Fibroblast of lung (primary cell): Measurements from ENCODE around the gene RCL1. TPM values are rescaled to one million over a fixed set of nuclear protein-coding genes. Genes with fewer than 3 reads are reported as not detected.
"Not testable (repeated sequence)": the region's sequence is repeated elsewhere in the genome, so short reads cannot be mapped to it uniquely, and the experiment has no call there.

Experiments
- DNase-seq, 2 donors: peaks; one replicate each; pipeline versions ENCODE4 v3.0.0 to v3.0.0-alpha.2; 2010; ENCODE audit warnings: low read depth in 2 of 2
- H2AFZ ChIP-seq: 2 replicates; pipeline ENCODE4 v1.5.1; 2012; ENCODE audit warnings: low read length, control low read depth, inconsistent platforms
- H3K27ac ChIP-seq: 2 replicates; pipeline ENCODE4 v1.5.1; 2011; ENCODE audit warnings: low read length, control low read depth; ENCODE audit not compliant: insufficient read depth
- H3K27me3 ChIP-seq: 2 replicates; pipeline ENCODE4 v1.5.1; 2011; ENCODE audit warnings: mild to moderate bottlenecking, low read length; ENCODE audit not compliant: control insufficient read depth, insufficient read depth
- H3K36me3 ChIP-seq: 2 replicates; pipeline ENCODE4 v1.5.1; 2011; ENCODE audit warnings: low read length; ENCODE audit not compliant: control insufficient read depth, insufficient read depth
- H3K4me1 ChIP-seq: 2 replicates; pipeline ENCODE4 v1.5.1; 2011; ENCODE audit warnings: low read length; ENCODE audit not compliant: control insufficient read depth, insufficient read depth; ENCODE audit errors: extremely low read depth
- H3K4me2 ChIP-seq: 2 replicates; pipeline ENCODE4 v1.5.1; 2011; ENCODE audit warnings: low read length, control low read depth; ENCODE audit not compliant: insufficient read depth; ENCODE audit errors: extremely low read depth
- H3K4me3 ChIP-seq, 4 experiments: fragments of 200-600 bp in 1 of 4; sonication (generic) in 1 of 4; replicated peaks in 1 of 4; 2 replicates each; pipeline ENCODE4 v1.5.1; 2011 to 2016; ENCODE audit warnings: low read length in 4 of 4, low read depth in 3 of 4, mild to moderate bottlenecking in 3 of 4, control low read depth in 2 of 4, inconsistent platforms in 1 of 4, mixed read lengths in 1 of 4; ENCODE audit not compliant: insufficient read depth in 1 of 4; ENCODE audit errors: control extremely low read depth in 1 of 4
- H3K79me2 ChIP-seq: 2 replicates; pipeline ENCODE4 v1.5.1; 2012; ENCODE audit warnings: mild to moderate bottlenecking, low read length, inconsistent platforms; ENCODE audit not compliant: control insufficient read depth, insufficient read depth
- H3K9ac ChIP-seq: 2 replicates; pipeline ENCODE4 v1.5.1; 2011; ENCODE audit warnings: mild to moderate bottlenecking, low read length, control low read depth; ENCODE audit not compliant: insufficient read depth
- H3K9me3 ChIP-seq: 2 replicates; pipeline ENCODE4 v1.5.1; 2012; ENCODE audit warnings: low read depth, low read length; ENCODE audit not compliant: control insufficient read depth, insufficient read depth
- H4K20me1 ChIP-seq: 2 replicates; pipeline ENCODE4 v1.5.1; 2011; ENCODE audit warnings: low read length; ENCODE audit not compliant: control insufficient read depth, insufficient read depth; ENCODE audit errors: extremely low read depth
- CTCF ChIP-seq, 2 donors: IDR thresholded peaks in 1 of 2; conservative IDR thresholded peaks in 1 of 2; 1 replicate in 1 of 2; 2 replicates in 1 of 2; pipeline ENCODE4 v1.5.1; 2011 to 2012; ENCODE audit warnings: low read length in 2 of 2, control low read depth in 1 of 2, inconsistent platforms in 1 of 2, low read depth in 1 of 2, mild to moderate bottlenecking in 1 of 2
- EZH2 ChIP-seq: IDR thresholded peaks from 2 replicates; pipeline ENCODE4 v1.5.1; 2012; ENCODE audit warnings: low read length, control low read depth, mild to moderate bottlenecking; ENCODE audit errors: missing control alignments
- polyA plus RNA-seq, 2 donors: library from polyadenylated mRNA; depleted of rRNA in 1 of 2; stranded (reverse) in 1 of 2; unstranded in 1 of 2; fragments of >200 nt; gene quantifications; 2 replicates each; pipeline ENCODE4 v1.2.1, GENCODE V29; 2011 to 2012; ENCODE audit warnings: missing spikeins in 1 of 2
- total RNA-seq: library from RNA; depleted of rRNA; stranded (reverse); fragments of >200 nt; gene quantifications from 2 replicates; pipeline ENCODE4 v1.2.1, GENCODE V29; 2014

Gene RCL1
- total and polyA plus RNA-seq, 2 donors (not counting 1 experiment from before 2014, with no cell fraction given): 5.0 to 14.5 TPM

DNA sequence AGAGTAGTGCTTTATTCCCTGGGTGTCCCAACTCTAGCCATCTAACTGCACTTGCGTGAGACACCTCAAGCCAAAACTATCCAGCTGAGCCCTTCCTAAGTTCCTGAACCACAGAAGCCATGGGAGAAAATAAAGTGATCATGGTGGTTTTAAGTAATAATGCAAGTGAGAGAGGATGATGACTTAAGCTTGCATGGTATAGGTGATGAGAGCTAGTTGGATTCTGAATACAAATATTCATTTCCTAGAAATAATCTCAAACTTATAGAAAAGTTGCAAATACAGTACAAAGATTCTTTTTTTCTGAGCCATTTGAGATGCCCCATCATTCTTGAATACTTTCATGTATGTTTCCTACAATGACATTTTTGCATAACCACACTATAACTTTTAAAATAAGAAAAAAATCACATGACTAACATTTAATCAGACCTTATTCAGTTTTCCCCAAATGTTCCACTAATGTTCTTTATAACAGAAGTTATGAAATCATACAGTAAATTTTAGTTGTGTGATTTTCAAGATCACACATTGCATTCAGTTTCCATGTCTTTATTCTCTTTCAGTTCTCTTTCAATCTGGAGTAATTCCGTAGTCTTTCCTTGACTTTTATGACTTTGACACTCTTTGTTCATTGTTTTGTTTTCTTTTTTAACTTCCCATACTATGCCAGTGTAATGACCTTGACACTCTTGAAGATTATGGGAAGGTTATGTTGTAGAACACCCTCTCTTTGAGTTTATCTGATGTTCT is 46.3 kb upstream of the RCL1 start:
- no peak overlapping the region for H3K9ac ChIP-seq
- no peaks in the 10 kb centered on the region for H3K4me1 ChIP-seq
- no peak for DNase-seq
- no peaks in the 10 kb centered on the region for H3K27me3 ChIP-seq
- no peaks in the 10 kb centered on the region for H3K79me2 ChIP-seq
- H4K20me1 ChIP-seq: no peaks in the 10 kb centered on the region
- H3K4me3 ChIP-seq: no peak overlapping the region
- no peaks in the 10 kb centered on the region for H3K9me3 ChIP-seq
- no peak overlapping the region for H3K4me2 ChIP-seq
- TF ChIP-seq CTCF (conservative IDR thresholded peaks at IDR 0.05 in 1 of 2, IDR thresholded peaks at IDR 0.05 in 1 of 2; ENCODE audit: low read depth in 1 of 2, low read length in 2 of 2) (no peak), EZH2 (no peak)
- no peak overlapping the region for H3K27ac ChIP-seq
- H2AFZ ChIP-seq: no peak overlapping the region
- H3K36me3 ChIP-seq: no peaks in the 10 kb centered on the region

DNA sequence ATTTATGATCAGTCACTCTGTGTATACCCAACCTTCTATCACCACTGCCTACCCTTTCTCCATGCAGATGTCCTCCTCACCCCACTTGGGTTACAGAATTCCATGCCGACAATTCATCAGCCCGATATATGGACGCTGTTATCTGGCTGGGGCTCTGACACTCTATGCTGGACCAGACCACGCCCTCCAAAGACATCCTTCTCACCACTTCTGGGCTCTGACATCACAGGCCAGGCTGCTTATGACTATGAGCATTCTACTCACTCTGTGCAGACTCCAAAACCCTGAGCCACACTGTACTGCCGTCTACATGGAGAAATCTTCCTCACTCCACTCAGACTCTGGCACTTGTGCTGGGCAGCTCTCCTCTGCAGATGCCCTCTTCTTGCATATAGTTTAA is 44.1 kb upstream of the RCL1 start:
- H3K27ac ChIP-seq: no peak overlapping the region
- peak in 1 of 2 donors; percentile 26 for DNase-seq
- H4K20me1 ChIP-seq: no peaks in the 10 kb centered on the region
- no peaks in the 10 kb centered on the region for H3K79me2 ChIP-seq
- H3K27me3 ChIP-seq: no peaks in the 10 kb centered on the region
- no peak overlapping the region for H3K4me3 ChIP-seq
- H3K36me3 ChIP-seq: no peaks in the 10 kb centered on the region
- H3K4me1 ChIP-seq: no peaks in the 10 kb centered on the region
- no peaks in the 10 kb centered on the region for H3K9me3 ChIP-seq
- H3K9ac ChIP-seq: no peak overlapping the region
- H3K4me2 ChIP-seq: no peak overlapping the region
- TF ChIP-seq EZH2: no peak
- TF ChIP-seq CTCF (conservative IDR thresholded peaks at IDR 0.05 in 1 of 2, IDR thresholded peaks at IDR 0.05 in 1 of 2; ENCODE audit: low read depth in 1 of 2, low read length in 2 of 2): no peak
- no peak overlapping the region for H2AFZ ChIP-seq

DNA sequence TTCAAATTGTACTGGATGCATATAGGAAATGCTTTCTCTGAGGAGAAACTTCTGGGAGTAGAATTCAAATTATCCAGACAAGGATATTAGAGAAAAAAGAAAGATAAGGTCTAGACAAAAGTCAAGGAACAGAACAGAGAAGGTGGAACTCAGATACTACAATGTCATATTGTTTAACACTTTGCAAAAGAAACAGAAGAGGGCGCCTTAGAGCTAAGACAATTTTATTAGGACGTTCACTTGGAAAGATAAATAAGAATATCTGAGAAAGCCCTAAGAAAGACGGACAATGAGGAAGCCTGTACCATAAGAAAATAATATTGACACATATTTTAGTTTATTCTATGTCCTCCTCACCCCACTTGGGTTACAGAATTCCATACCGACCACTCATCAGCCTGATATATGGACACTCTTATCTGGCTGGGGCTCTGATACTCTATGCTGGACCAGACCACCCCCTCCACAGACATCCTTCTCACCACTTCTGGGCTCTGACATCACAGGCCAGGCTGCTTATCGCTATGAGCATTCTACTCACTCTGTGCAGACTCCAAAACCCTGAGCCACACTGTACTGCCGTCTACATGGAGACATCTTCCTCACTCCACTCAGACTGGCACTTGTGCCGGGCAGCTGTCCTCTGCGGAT is 42.6 kb upstream of the RCL1 start:
- Histone ChIP-seq H3K4me2 (no peak overlapping the region), H3K27me3 (no peaks in the 10 kb centered on the region), H3K9ac (no peak overlapping the region), H3K4me1 (no peaks in the 10 kb centered on the region), H3K9me3 (no peaks in the 10 kb centered on the region), H2AFZ (no peak overlapping the region), H4K20me1 (no peaks in the 10 kb centered on the region), H3K4me3 (no peak overlapping the region), H3K27ac (no peak overlapping the region), H3K36me3 (no peaks in the 10 kb centered on the region), H3K79me2 (no peaks in the 10 kb centered on the region)
- peak; percentile 46 to 57 for DNase-seq
- TF ChIP-seq CTCF (conservative IDR thresholded peaks at IDR 0.05 in 1 of 2, IDR thresholded peaks at IDR 0.05 in 1 of 2; ENCODE audit: low read depth in 1 of 2, low read length in 2 of 2) (peak; percentile 33 to 63), EZH2 (no peak)

DNA sequence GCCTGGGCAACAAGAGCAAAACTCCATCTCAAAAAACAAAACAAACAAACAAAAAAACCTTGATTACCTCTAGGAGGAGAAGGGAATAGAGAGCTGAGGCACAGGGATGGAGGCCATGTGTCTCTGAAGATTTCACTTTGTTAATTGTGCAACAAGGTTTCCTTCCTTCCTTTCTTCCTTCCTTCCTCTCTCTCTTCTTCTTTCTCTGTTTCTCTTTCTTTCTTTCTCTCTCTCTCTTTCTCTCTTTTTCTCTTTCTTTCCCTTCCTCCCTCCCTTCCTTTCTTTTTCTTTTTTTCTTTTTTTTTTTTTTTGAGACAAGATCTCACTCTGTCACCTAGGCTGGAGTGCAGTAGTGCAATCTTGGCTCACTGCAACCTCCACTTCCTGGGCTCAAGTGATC is 38.2 kb upstream of the RCL1 start:
- H3K4me2 ChIP-seq, H3K4me1 ChIP-seq: not testable (repeated sequence)

More for the DNA sequence above, 38.2 kb upstream of the RCL1 start:
- not testable (repeated sequence) for H3K27ac ChIP-seq, H2AFZ ChIP-seq, H4K20me1 ChIP-seq, H3K4me3 ChIP-seq, H3K36me3 ChIP-seq, H3K27me3 ChIP-seq, DNase-seq, H3K9ac ChIP-seq, H3K79me2 ChIP-seq, H3K9me3 ChIP-seq
